A549 (cell line): ENCODE measurements around the gene POC1B.

ENCODE experiments used
- EP300 ChIP-seq, 2 experiments: fragments of >200 bp; sonication (Bioruptor Twin); formaldehyde crosslinking; IDR thresholded peaks; 2 replicates in 1 of 2; 3 replicates in 1 of 2; pipeline ENCODE4 v1.6.1; 2016 to 2017
- MAX ChIP-seq: IDR thresholded peaks from 2 replicates; pipeline ENCODE4 v1.6.1; 2012
- POLR2A ChIP-seq: IDR thresholded peaks from 2 replicates; pipeline ENCODE4 v1.6.1; 2012; ENCODE audit warnings: mild to moderate bottlenecking, low read length
- RAD21 ChIP-seq, 2 experiments: fragments of >200 bp in 1 of 2; sonication (Bioruptor Twin) in 1 of 2; formaldehyde crosslinking in 1 of 2; IDR thresholded peaks in 1 of 2; conservative IDR thresholded peaks in 1 of 2; 2 replicates in 1 of 2; 3 replicates in 1 of 2; pipeline ENCODE4 v1.6.1; 2012 to 2018; ENCODE audit warnings: inconsistent platforms in 1 of 2
- RFX5 ChIP-seq: fragments of 450-650 bp; IDR thresholded peaks from 2 replicates; pipeline ENCODE4 v1.7.1; 2014; ENCODE audit warnings: antibody characterized with exemption, mild to moderate bottlenecking, moderate library complexity
- RNF2 ChIP-seq: fragments of 200-600 bp; sonication (generic); IDR thresholded peaks from 2 replicates; pipeline ENCODE4 v1.6.1; 2016; ENCODE audit warnings: low read depth, mild to moderate bottlenecking, antibody characterized with exemption, moderate library complexity, borderline replicate concordance
- TP53 ChIP-seq: fragments of 250-450 bp; sonication (Bioruptor Pico); IDR thresholded peaks from 2 replicates; pipeline ENCODE4 v1.5.0; 2021; ENCODE audit warnings: mild to moderate bottlenecking, moderate library complexity
- USF2 ChIP-seq: fragments of 450-650 bp; IDR thresholded peaks from 2 replicates; pipeline ENCODE4 v1.6.1; 2014; ENCODE audit warnings: antibody characterized with exemption
- TF ChIP-seq, protein P1 (sequence below): fragments of >200 bp; sonication (Bioruptor Twin); formaldehyde crosslinking; IDR thresholded peaks from 3 replicates; pipeline ENCODE4 v1.5.1; 2016
- TF ChIP-seq, protein P2 (sequence below): fragments of 200-600 bp; sonication (generic); IDR thresholded peaks from 2 replicates; pipeline ENCODE4 v1.6.1; 2016; ENCODE audit warnings: antibody characterized with exemption, mild to moderate bottlenecking, moderate library complexity
- TF ChIP-seq, protein P3 (sequence below): fragments of 150-350 bp; IDR thresholded peaks from 2 replicates; pipeline ENCODE4 v1.6.1; 2014; ENCODE audit warnings: low read depth, mild to moderate bottlenecking, low read length
- TF ChIP-seq, protein P4 (sequence below): IDR thresholded peaks from 2 replicates; pipeline ENCODE4 v1.6.1; 2012

- TF ChIP-seq, protein P1, sequence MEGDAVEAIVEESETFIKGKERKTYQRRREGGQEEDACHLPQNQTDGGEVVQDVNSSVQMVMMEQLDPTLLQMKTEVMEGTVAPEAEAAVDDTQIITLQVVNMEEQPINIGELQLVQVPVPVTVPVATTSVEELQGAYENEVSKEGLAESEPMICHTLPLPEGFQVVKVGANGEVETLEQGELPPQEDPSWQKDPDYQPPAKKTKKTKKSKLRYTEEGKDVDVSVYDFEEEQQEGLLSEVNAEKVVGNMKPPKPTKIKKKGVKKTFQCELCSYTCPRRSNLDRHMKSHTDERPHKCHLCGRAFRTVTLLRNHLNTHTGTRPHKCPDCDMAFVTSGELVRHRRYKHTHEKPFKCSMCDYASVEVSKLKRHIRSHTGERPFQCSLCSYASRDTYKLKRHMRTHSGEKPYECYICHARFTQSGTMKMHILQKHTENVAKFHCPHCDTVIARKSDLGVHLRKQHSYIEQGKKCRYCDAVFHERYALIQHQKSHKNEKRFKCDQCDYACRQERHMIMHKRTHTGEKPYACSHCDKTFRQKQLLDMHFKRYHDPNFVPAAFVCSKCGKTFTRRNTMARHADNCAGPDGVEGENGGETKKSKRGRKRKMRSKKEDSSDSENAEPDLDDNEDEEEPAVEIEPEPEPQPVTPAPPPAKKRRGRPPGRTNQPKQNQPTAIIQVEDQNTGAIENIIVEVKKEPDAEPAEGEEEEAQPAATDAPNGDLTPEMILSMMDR = no peak
- TF ChIP-seq, protein P2, sequence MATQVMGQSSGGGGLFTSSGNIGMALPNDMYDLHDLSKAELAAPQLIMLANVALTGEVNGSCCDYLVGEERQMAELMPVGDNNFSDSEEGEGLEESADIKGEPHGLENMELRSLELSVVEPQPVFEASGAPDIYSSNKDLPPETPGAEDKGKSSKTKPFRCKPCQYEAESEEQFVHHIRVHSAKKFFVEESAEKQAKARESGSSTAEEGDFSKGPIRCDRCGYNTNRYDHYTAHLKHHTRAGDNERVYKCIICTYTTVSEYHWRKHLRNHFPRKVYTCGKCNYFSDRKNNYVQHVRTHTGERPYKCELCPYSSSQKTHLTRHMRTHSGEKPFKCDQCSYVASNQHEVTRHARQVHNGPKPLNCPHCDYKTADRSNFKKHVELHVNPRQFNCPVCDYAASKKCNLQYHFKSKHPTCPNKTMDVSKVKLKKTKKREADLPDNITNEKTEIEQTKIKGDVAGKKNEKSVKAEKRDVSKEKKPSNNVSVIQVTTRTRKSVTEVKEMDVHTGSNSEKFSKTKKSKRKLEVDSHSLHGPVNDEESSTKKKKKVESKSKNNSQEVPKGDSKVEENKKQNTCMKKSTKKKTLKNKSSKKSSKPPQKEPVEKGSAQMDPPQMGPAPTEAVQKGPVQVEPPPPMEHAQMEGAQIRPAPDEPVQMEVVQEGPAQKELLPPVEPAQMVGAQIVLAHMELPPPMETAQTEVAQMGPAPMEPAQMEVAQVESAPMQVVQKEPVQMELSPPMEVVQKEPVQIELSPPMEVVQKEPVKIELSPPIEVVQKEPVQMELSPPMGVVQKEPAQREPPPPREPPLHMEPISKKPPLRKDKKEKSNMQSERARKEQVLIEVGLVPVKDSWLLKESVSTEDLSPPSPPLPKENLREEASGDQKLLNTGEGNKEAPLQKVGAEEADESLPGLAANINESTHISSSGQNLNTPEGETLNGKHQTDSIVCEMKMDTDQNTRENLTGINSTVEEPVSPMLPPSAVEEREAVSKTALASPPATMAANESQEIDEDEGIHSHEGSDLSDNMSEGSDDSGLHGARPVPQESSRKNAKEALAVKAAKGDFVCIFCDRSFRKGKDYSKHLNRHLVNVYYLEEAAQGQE = no peak
- TF ChIP-seq, protein P3, sequence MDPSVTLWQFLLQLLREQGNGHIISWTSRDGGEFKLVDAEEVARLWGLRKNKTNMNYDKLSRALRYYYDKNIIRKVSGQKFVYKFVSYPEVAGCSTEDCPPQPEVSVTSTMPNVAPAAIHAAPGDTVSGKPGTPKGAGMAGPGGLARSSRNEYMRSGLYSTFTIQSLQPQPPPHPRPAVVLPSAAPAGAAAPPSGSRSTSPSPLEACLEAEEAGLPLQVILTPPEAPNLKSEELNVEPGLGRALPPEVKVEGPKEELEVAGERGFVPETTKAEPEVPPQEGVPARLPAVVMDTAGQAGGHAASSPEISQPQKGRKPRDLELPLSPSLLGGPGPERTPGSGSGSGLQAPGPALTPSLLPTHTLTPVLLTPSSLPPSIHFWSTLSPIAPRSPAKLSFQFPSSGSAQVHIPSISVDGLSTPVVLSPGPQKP = no peak
- TF ChIP-seq USF2 (no peak), RNF2 (no peak), POLR2A (no peak), RAD21 (conservative IDR thresholded peaks at IDR 0.05 in 1 of 2, IDR thresholded peaks at IDR 0.05 in 1 of 2) (no peak), EP300 (IDR thresholded peaks at IDR 0.05) (no peak), RFX5 (no peak), MAX (no peak), TP53 (CRISPR knock-in tag) (no peak)
- TF ChIP-seq, protein P4, sequence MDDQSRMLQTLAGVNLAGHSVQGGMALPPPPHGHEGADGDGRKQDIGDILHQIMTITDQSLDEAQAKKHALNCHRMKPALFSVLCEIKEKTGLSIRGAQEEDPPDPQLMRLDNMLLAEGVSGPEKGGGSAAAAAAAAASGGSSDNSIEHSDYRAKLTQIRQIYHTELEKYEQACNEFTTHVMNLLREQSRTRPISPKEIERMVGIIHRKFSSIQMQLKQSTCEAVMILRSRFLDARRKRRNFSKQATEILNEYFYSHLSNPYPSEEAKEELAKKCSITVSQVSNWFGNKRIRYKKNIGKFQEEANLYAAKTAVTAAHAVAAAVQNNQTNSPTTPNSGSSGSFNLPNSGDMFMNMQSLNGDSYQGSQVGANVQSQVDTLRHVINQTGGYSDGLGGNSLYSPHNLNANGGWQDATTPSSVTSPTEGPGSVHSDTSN = no peak
Measured at GRCh38 chr12:89497005-89497404, 28.8 kb downstream of the POC1B start.
